HPDE6-E6E7 (cell line): ENCODE data around the gene CYP2C19.
"Not testable (repeated sequence)": the region's sequence is repeated elsewhere in the genome, so short reads cannot be mapped to it uniquely, and the experiment has no call there.

ENCODE experiments used
- DNase-seq: peaks from one replicate; pipeline ENCODE4 v3.0.0; 2011; ENCODE audit warnings: missing footprints; ENCODE audit errors: extremely low spot score

The CYP2C19 gene

DNA sequence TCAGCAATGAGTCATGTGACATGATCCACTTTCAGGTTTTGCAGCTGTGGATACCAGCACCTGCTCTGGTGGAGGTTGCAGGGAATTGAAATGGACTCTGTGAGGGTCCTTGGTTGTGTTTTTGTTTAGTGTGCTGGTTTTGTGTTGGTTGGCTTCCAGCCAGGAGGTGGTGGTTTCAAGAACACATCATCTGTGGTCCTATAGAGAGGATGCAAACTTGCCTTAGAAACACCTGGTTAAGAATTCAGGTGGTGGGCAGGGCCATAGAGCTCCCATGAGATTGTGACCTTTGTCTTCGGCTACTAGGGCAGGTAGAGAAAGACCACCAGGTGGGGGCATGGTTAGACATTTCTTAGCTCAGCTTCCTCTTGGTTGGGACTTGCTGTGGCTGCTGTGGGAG is 116.7 kb downstream of the CYP2C19 start:
- no peak for DNase-seq

GRCh38 chr10:94889123-94889522 is 126.6 kb downstream of the CYP2C19 start:
- no peak for DNase-seq

DNA sequence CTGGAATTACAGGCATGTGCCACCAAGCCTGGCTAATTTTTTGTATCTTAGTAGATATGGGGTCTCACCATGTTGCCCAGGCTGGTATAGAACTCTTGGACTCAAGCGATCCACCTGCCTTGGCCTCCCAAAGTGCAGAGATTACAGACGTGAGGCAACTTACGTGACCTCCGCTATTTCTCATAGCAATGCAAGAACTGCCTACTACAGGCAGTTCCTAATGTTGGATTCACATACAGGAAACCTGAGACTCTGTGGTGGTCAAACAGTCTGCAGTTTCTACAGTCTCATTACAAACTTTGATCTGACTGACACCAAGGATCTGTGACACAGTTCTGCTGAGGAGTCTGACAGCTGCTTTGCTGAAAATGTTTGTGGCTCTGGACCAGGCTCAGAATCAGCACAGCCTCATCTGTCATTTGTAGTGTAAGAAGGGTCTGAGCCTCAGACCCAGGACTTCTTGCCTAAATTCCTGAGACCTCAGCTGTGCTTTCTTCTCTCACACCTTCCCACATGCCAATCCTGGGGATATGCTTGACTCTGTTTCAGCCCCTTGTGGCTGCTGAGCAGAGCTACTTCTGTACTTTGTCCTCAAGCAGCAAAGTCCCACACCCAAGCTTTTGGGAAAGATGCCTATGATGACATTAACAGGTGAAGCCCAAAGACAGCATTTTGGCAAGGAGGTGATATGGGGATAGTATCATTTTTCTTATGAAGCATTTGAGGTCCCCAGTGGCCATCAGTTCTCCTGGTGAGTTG is 128.0 kb downstream of the CYP2C19 start:
- no peak for DNase-seq

DNA sequence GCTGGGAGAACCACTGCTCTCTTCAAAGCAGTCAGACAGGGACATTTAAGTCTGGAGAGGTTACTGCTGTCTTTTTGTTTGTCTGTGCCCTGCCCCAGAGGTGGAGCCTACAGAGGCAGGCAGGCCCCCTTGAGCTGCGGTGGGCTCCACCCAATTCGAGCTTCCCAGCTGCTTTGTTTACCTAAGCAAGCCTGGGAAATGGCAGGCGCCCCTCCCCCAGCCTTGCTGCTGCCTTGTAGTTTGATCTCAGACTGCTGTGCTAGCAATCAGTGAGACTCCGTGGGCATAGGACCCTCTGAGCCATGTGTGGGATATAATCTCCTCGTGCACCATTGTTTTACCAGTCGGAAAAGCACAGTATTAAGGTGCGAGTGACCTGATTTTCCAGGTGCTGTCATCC is 135.9 kb downstream of the CYP2C19 start:
- DNase-seq: not testable (repeated sequence)

GRCh38 chr10:94902080-94902479 is 139.6 kb downstream of the CYP2C19 start:
- no peak for DNase-seq

DNA sequence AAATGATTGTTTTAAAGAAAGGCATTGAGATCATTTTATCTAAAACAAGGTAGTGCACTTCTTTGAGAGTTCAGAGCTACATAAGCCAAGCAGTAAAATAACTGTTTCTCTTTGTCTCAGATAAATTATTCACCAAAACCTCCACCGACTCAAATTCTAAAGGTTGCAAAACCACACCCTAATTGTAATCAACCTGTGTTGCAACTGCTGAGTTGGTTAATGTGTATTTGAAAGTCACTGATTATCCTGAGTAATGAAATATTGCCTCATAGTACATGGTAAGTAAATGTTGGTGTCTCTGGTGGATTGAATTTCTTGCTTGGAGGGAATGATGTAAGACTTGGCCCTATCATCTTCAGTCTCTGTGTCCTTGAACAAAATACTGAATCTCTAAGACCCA is 140.1 kb downstream of the CYP2C19 start:
- no peak for DNase-seq
